HG03139 (cell line): Measurements from ENCODE around the gene PDP2.
A peak's percentile ranks its signal among the peaks of the same experiment; 100 is the strongest.

Experiments used
- ATAC-seq: cut with Tn5 transposase; IDR thresholded peaks from one replicate; pipeline ENCODE4 v1.9.1; 2021; ENCODE audit not compliant: unreplicated experiment

Gene PDP2

DNA sequence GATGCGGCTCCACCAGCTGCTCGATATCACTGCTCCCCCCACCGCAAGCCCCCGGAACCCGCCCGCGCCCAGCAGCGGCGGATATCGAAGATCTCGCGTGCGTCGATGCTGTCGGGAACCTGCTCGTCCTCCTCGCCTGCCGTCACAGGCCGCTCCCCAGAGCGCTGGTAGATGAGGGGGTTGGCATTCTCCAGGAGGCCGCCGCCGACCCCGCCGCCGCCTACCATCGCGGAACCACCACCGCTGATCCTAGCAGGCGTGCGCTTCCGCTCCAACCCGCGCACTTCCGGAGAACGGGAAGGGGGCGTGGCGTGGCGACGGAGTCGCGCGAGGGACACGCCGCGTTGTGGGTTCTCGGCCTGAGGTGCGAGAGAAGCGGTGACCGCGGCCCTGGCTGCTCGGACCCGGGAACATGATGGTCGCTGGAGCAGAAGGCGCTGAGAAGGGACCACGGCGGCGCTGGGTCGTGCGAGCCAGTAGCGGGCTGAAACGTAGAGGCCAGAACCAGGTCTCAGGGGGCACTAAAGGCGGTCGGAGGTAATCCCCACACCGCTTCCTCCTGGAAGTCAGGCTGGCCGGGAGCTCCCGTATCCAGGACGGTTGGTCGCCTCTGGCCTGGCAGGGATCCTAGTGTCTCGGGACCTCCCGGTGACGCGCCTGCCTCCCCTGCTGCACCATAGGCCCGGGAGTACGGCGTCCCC is 54.0 kb downstream of the PDP2 start, which contains the start of gene CIAO2B:
CIAO2B (minus strand) TSS at position 265 of the 701 bp plus-strand sequence; CDS start at position 227, 38 bp downstream.
- peak; percentile 77 for ATAC-seq

GRCh38 chr16:66934839-66935313 is 54.6 kb downstream of the PDP2 start:
- peak; percentile 17 for ATAC-seq

DNA sequence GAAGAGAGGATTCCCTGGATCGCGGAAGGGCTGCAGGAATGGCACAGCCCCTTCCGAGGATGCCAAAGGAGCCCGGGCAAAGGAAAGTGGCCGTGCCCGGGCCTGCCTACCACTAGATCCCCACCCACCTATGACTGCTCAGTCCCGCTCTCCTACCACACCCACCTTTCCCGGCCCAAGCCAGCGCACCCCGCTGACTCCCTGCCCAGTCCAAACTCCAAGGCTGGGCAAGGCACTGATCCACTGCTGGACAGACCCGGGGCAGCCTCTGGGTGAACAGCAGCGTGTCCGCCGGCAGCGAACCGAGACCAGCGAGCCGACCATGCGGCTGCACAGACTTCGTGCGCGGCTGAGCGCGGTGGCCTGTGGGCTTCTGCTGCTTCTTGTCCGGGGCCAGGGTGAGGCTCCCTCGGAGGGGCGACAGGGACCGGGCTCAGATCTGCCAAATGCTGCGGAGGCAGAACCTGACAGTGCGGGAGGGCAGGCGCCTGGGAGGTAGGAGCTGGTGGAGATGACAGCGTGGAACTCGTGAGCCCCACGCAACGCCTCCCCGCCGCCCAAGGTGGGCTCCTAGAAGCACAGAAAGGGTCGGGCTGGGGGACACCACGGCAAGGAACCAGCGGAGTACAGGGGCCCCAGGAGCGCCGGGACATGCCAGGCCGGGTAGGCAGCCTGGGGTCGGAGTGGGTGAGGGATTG is 55.1 kb downstream of the PDP2 start, which contains the start of gene CES2:
CES2 (plus strand) TSS at position 203 of the 698 bp plus-strand sequence; CDS start at position 323, 120 bp downstream.
- no peak for ATAC-seq

GRCh38 chr16:66936462-66936861 is 56.1 kb downstream of the PDP2 start:
- no peak for ATAC-seq

DNA sequence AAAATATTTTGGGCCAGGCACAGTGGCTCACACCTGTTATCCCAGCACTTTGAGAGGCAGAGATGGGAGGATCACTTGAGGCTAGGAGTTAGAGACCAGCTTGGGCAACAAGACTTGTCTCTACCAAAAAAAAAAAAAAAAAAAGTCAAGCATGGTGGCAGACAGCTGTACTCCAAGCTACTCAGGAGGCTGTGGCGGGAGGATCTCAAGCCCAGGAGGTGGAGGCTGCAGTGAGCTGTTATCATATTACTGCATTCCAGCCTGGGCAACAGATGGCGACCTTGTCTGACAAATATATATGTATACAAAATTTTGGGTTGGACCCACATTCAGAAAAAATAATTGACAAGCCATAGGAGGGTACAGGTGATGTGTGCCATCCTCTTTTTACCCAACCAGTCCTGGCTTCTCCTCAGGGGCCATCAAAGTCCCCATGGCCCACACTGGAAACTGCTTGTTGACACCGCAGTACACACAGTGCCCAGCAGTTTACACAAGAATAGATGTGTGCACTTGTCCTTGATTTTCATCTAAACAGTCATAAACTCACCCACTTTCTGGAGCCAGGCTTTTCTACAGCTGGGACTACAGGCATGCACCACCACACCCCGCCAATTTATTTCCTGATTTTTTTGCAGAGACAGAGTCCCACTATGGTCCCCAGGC is 56.7 kb downstream of the PDP2 start:
- ATAC-seq, result no peak

GRCh38 chr16:66937725-66938337 is 57.5 kb downstream of the PDP2 start:
- no peak for ATAC-seq

DNA sequence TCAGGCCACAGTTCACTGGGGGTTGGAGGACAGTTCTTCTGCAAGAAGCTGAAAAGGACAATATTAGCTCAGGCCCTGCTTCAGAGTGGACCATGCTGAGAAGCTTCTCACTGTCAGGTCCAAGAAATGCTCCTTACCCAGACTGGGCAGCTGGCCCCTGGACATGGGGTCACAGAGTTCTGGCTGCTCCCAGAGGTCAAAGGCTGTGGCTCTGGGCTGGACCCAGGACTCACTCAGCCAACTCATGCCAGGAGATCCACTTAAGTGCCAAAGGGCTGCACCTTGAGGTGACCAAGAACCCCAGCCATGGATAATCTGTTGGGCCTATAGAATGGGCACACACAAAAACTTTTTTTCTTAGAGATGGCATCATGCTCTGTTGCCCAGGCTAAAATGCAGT is 59.1 kb downstream of the PDP2 start:
- no peak for ATAC-seq

DNA sequence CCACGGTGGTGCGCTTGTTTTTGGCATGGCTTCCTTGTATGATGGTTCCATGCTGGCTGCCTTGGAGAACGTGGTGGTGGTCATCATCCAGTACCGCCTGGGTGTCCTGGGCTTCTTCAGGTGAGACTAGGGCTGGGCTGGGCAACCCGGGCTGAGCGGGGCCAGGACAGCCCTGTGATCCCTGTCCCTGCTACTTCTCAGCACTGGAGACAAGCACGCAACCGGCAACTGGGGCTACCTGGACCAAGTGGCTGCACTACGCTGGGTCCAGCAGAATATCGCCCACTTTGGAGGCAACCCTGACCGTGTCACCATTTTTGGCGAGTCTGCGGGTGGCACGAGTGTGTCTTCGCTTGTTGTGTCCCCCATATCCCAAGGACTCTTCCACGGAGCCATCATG is 59.9 kb downstream of the PDP2 start:
- no peak for ATAC-seq
